HepG2 (cell line): ENCODE results near the gene PCYT2. TPM values are rescaled to one million over a fixed set of nuclear protein-coding genes. Genes with fewer than 3 reads are reported as not detected.

Experiments used
- GATA4 ChIP-seq: sonication (generic); IDR thresholded peaks from 2 replicates; pipeline ENCODE4 v1.6.1; 2016; ENCODE audit warnings: antibody characterized with exemption, low read depth, borderline replicate concordance
- GRHL1 ChIP-seq: sonication (generic); formaldehyde crosslinking; conservative IDR thresholded peaks from 2 replicates; pipeline ENCODE4 v1.8.0; 2022; ENCODE audit warnings: missing genetic modification reagents
- HOXA5 ChIP-seq: sonication (generic); formaldehyde crosslinking; IDR thresholded peaks from 2 replicates; pipeline ENCODE4 v1.4.0; 2020; ENCODE audit warnings: missing genetic modification reagents
- RBAK ChIP-seq: sonication (generic); formaldehyde crosslinking; IDR thresholded peaks from 2 replicates; pipeline ENCODE4 v1.5.1; 2020; ENCODE audit warnings: mild to moderate bottlenecking, missing genetic modification reagents
- REST ChIP-seq, 2 experiments: IDR thresholded peaks; 2 replicates each; pipeline ENCODE4 v1.6.1; 2011 to 2012; ENCODE audit warnings: low read length in 2 of 2, borderline replicate concordance in 1 of 2, low read depth in 1 of 2, mild to moderate bottlenecking in 1 of 2, moderate library complexity in 1 of 2
- REXO4 ChIP-seq: sonication (generic); formaldehyde crosslinking; IDR thresholded peaks from 2 replicates; pipeline ENCODE4 v1.8.0; 2022; ENCODE audit warnings: missing genetic modification reagents, mild to moderate bottlenecking, borderline replicate concordance
- RFX1 ChIP-seq: fragments of 450-650 bp; IDR thresholded peaks from 2 replicates; pipeline ENCODE4 v1.6.1; 2017
- SSRP1 ChIP-seq: IDR thresholded peaks from 2 replicates; pipeline ENCODE4 v1.6.1; 2016; ENCODE audit warnings: control low read depth
- TEF ChIP-seq: sonication (generic); formaldehyde crosslinking; IDR thresholded peaks from 2 replicates; pipeline ENCODE4 v1.5.0; 2020; ENCODE audit warnings: missing genetic modification reagents
- ZBTB4 ChIP-seq: sonication (generic); formaldehyde crosslinking; IDR thresholded peaks from 2 replicates; pipeline ENCODE4 v1.4.0; 2020; ENCODE audit warnings: missing genetic modification reagents, mild to moderate bottlenecking, borderline replicate concordance
- polyA plus RNA-seq, 8 experiments: library from polyadenylated mRNA; depleted of rRNA in 3 of 8; stranded (reverse) in 7 of 8; unstranded in 1 of 8; fragments of >200 nt; fragmentation: Illumina TruSeq in 4 of 8; extraction: Trizol in 4 of 8; gene quantifications; 2 replicates each; pipeline versions ENCODE4 v1.2.1 to v1.2.3, GENCODE V29; 2011 to 2016; ENCODE audit warnings: low read depth in 4 of 8, missing spikeins in 1 of 8, mixed read lengths in 1 of 8; ENCODE audit not compliant: insufficient read depth in 1 of 8
- total RNA-seq, 5 experiments: library from RNA; depleted of rRNA; stranded (reverse); fragments of >200 nt; fragmentation: Illumina TruSeq; extraction: Trizol; gene quantifications; 2 replicates each; pipeline ENCODE4 v1.2.3, GENCODE V29; 2016; ENCODE audit warnings: low read depth in 1 of 5
- TF ChIP-seq, protein P1 (sequence below): sonication (generic); formaldehyde crosslinking; IDR thresholded peaks from 2 replicates; pipeline ENCODE4 v1.5.0; 2020; ENCODE audit warnings: missing genetic modification reagents
- TF ChIP-seq, protein P2 (sequence below): sonication (generic); formaldehyde crosslinking; IDR thresholded peaks from 2 replicates; pipeline ENCODE4 v1.5.1; 2020; ENCODE audit warnings: missing genetic modification reagents, mild to moderate bottlenecking, borderline replicate concordance
- TF ChIP-seq, protein P3 (sequence below): sonication (generic); formaldehyde crosslinking; IDR thresholded peaks from 2 replicates; pipeline ENCODE4 v1.4.0; 2020; ENCODE audit warnings: mild to moderate bottlenecking, missing genetic modification reagents

The PCYT2 gene
- total and polyA plus RNA-seq, 2 of the 13 experiments (the other 11 are each of a cell fraction or from before 2014, with no cell fraction given): 147 to 297 TPM

- no peak for TF ChIP-seq REXO4 (CRISPR knock-in tag)
- TF ChIP-seq RBAK (CRISPR knock-in tag): no peak
- no peak for TF ChIP-seq HOXA5 (CRISPR knock-in tag)
- no peak for TF ChIP-seq TEF (CRISPR knock-in tag)
- TF ChIP-seq SSRP1 (CRISPR knock-in tag): peak; percentile 24; the same call in 1 of the 2 replicates
- TF ChIP-seq, protein P1, sequence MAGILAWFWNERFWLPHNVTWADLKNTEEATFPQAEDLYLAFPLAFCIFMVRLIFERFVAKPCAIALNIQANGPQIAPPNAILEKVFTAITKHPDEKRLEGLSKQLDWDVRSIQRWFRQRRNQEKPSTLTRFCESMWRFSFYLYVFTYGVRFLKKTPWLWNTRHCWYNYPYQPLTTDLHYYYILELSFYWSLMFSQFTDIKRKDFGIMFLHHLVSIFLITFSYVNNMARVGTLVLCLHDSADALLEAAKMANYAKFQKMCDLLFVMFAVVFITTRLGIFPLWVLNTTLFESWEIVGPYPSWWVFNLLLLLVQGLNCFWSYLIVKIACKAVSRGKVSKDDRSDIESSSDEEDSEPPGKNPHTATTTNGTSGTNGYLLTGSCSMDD (CRISPR knock-in tag): no peak
- TF ChIP-seq, protein P2, sequence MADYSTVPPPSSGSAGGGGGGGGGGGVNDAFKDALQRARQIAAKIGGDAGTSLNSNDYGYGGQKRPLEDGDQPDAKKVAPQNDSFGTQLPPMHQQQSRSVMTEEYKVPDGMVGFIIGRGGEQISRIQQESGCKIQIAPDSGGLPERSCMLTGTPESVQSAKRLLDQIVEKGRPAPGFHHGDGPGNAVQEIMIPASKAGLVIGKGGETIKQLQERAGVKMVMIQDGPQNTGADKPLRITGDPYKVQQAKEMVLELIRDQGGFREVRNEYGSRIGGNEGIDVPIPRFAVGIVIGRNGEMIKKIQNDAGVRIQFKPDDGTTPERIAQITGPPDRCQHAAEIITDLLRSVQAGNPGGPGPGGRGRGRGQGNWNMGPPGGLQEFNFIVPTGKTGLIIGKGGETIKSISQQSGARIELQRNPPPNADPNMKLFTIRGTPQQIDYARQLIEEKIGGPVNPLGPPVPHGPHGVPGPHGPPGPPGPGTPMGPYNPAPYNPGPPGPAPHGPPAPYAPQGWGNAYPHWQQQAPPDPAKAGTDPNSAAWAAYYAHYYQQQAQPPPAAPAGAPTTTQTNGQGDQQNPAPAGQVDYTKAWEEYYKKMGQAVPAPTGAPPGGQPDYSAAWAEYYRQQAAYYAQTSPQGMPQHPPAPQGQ (CRISPR knock-in tag): no peak
- TF ChIP-seq ZBTB4 (CRISPR knock-in tag): 0 out of 2 replicates have a peak, but pooled peaks have one; percentile 86
- no peak for TF ChIP-seq REST (IDR thresholded peaks at IDR 0.05; ENCODE audit: borderline replicate concordance in 1 of 2, low read depth in 1 of 2, low read length in 2 of 2)
- no peak for TF ChIP-seq GATA4
- TF ChIP-seq RFX1: no peak
- TF ChIP-seq, protein P3, sequence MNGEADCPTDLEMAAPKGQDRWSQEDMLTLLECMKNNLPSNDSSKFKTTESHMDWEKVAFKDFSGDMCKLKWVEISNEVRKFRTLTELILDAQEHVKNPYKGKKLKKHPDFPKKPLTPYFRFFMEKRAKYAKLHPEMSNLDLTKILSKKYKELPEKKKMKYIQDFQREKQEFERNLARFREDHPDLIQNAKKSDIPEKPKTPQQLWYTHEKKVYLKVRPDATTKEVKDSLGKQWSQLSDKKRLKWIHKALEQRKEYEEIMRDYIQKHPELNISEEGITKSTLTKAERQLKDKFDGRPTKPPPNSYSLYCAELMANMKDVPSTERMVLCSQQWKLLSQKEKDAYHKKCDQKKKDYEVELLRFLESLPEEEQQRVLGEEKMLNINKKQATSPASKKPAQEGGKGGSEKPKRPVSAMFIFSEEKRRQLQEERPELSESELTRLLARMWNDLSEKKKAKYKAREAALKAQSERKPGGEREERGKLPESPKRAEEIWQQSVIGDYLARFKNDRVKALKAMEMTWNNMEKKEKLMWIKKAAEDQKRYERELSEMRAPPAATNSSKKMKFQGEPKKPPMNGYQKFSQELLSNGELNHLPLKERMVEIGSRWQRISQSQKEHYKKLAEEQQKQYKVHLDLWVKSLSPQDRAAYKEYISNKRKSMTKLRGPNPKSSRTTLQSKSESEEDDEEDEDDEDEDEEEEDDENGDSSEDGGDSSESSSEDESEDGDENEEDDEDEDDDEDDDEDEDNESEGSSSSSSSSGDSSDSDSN (CRISPR knock-in tag): no peak
- no peak for TF ChIP-seq GRHL1
Measured at GRCh38 chr17:81863123-81863675, 48.0 kb downstream of the PCYT2 start (continued).
